K562 treated with DMSO at 1 percent for 48 hours (cell line): ENCODE data around the gene USP28. TPM values are rescaled to one million over a fixed set of nuclear protein-coding genes. Genes with fewer than 3 reads are reported as not detected.

Experiments
- total RNA-seq: library from RNA; unstranded; fragments of 300-600 nt; gene quantifications from 2 replicates; pipeline ENCODE4 v1.2.3, GENCODE V29; 2022; ENCODE audit warnings: low replicate concordance; ENCODE audit errors: extremely low read depth

Gene USP28
- not detected in 2 replicates for total RNA-seq

GRCh38 chr11:113875234-113876073, at the start of gene USP28:
Gene USP28, minus strand, starts transcription at chr11:113875572. Its CDS starts 71 bp downstream, at chr11:113875501.

GRCh38 chr11:113904379-113905101, 29.2 kb upstream of the USP28 start, which contains the start of gene HTR3B:
Gene HTR3B, plus strand, starts transcription at chr11:113904796. Its CDS starts 138 bp downstream, at chr11:113904934.

GRCh38 chr11:113779496-113779895, 95.9 kb downstream of the USP28 start, which contains the start of gene CLDN25:
Gene CLDN25, plus strand, starts transcription at chr11:113779796. Its CDS starts 0 bp downstream, at chr11:113779796.

GRCh38 chr11:113773416-113774173, 101.8 kb downstream of the USP28 start, which contains the start of gene ZW10:
Gene ZW10, minus strand, starts transcription at chr11:113773692. Its CDS starts 26 bp downstream, at chr11:113773666.

Other genes starting within 250 kb of the USP28 start
- gene TMPRSS5, start 169.3 kb downstream of the USP28 start, total RNA-seq = not detected in 2 replicates
- gene ZW10, start 101.9 kb downstream of the USP28 start, total RNA-seq = not detected in 2 replicates
- not detected in 2 replicates for gene CLDN25, start 95.8 kb downstream of the USP28 start, total RNA-seq
- gene HTR3B, start 29.2 kb upstream of the USP28 start, total RNA-seq = not detected in 2 replicates
- gene HTR3A, start 99.5 kb upstream of the USP28 start, total RNA-seq = not detected in 2 replicates
- gene ZBTB16, start 184.1 kb upstream of the USP28 start, total RNA-seq = not detected in 2 replicates